Transverse colon (tissue), 4 donors: ENCODE results near the gene RIIAD1. TPM values are rescaled to one million over a fixed set of nuclear protein-coding genes. Genes with fewer than 3 reads are reported as not detected.

Experiments
- DNase-seq: peaks from one replicate; pipeline ENCODE4 v3.0.0-alpha.2; 2019
- H3K27ac ChIP-seq, 4 donors: fragments of 200-600 bp; sonication (generic); 2 replicates each; pipeline ENCODE4 v1.5.1; 2016 to 2018; ENCODE audit warnings: inconsistent platforms in 4 of 4
- H3K27me3 ChIP-seq: fragments of 200-600 bp; sonication (generic); 2 replicates; pipeline ENCODE4 v1.5.1; 2017; ENCODE audit warnings: inconsistent platforms
- H3K36me3 ChIP-seq, 4 donors: fragments of 200-600 bp; sonication (generic); 2 replicates each; pipeline ENCODE4 v1.5.1; 2017 to 2019; ENCODE audit warnings: inconsistent platforms in 4 of 4
- H3K4me1 ChIP-seq, 4 donors: fragments of 200-600 bp; sonication (generic); 2 replicates each; pipeline ENCODE4 v1.5.1; 2017 to 2020; ENCODE audit warnings: inconsistent platforms in 4 of 4
- H3K4me3 ChIP-seq, 4 donors: fragments of 200-600 bp; sonication (generic); 1 replicate in 1 of 4; 2 replicates in 3 of 4; pipeline versions ENCODE4 v1.5.1 to v1.6.1; 2017 to 2019; ENCODE audit warnings: inconsistent platforms in 4 of 4
- H3K9me3 ChIP-seq, 2 donors: fragments of 200-600 bp; sonication (generic); 2 replicates each; pipeline ENCODE4 v1.5.1; 2017 to 2019; ENCODE audit warnings: inconsistent platforms in 2 of 2
- CTCF ChIP-seq, 5 experiments: fragments of 200-600 bp in 3 of 5; fragments of 450-650 bp in 2 of 5; sonication (generic) in 3 of 5; IDR thresholded peaks; 1 replicate in 2 of 5; 2 replicates in 3 of 5; pipeline ENCODE4 v1.5.1; 2016 to 2017; ENCODE audit warnings: antibody characterized with exemption in 5 of 5, inconsistent platforms in 3 of 5, mild to moderate bottlenecking in 2 of 5, moderate library complexity in 1 of 5
- EP300 ChIP-seq: sonication (generic); formaldehyde crosslinking; IDR thresholded peaks from one replicate; pipeline ENCODE4 v1.6.1; 2017; ENCODE audit warnings: antibody characterized with exemption, low read depth
- POLR2A ChIP-seq: fragments of 450-650 bp; IDR thresholded peaks from one replicate; pipeline ENCODE4 v1.6.1; 2016; ENCODE audit warnings: antibody characterized with exemption, mild to moderate bottlenecking, moderate library complexity
- POLR2AphosphoS5 ChIP-seq, 3 donors: sonication (generic); formaldehyde crosslinking; IDR thresholded peaks; one replicate each; pipeline ENCODE4 v1.6.1; 2016; ENCODE audit warnings: antibody characterized with exemption in 3 of 3
- WGBS, 2 donors: methylation state at CpG; one replicate each; pipeline ENCODE4 v1.1.5; 2018; ENCODE audit warnings: low coverage in 1 of 2; 5-methylcytosine and 5-hydroxymethylcytosine counted together
- in situ Hi-C, 4 donors: fragments of 200-750 bp; cut with MboI; loops; one replicate each; pipeline versions ENCODE4 v1.15.0 to v1.15.1; 2017; ENCODE audit warnings: low sequenced_read_pairs in 3 of 4, low pct_ligation_motif_present in 1 of 4, low pct_unique_long_range_greater_than_20kb in 1 of 4
- intact Hi-C: fragments of 100-400 bp; cut with DNase I; formaldehyde crosslinking; loops from one replicate; pipeline ENCODE4 v1.15.1; 2023; ENCODE audit warnings: low total_unique reads
- total RNA-seq, 4 donors: library from RNA; depleted of rRNA; stranded (reverse); fragments of >200 nt; gene quantifications; one replicate each; pipeline ENCODE4 v1.1.0, GENCODE V29; 2016

The RIIAD1 gene
- total RNA-seq, 4 donors from 2014 or later: not detected

GRCh38 chr1:151739590-151740355 lies 18.5 kb downstream of the RIIAD1 start:
- H3K27me3 ChIP-seq: no peaks in the 10 kb centered on the region
- no peaks in the 10 kb centered on the region for H3K36me3 ChIP-seq
- intact Hi-C loops: loop anchor here (5.0 kb wide), 1 partner anchor 207 kb away; no protein-coding TSS in a partner anchor
- in situ Hi-C loops: loop anchor here in 3 of 4 donors (10.0 to 25.0 kb wide), 3 partner anchors 145 to 302 kb away; no protein-coding TSS in a partner anchor
- peaks cover 3 to 5% of the 10 kb centered on the region in 2 donors for H3K9me3 ChIP-seq
- 4 to 39% methylated on average over 3 of the region's 3 CpGs for WGBS, 2 donors
- H3K4me1 ChIP-seq: peaks cover 0 to 5% (median 0%) of the 10 kb centered on the region in 4 donors
- DNase-seq: peak; percentile 50
- TF ChIP-seq POLR2AphosphoS5 (IDR thresholded peaks at IDR 0.05) (no peak), CTCF (IDR thresholded peaks at IDR 0.05) (no peak), POLR2A (no peak), EP300 (no peak)
- H3K4me3 ChIP-seq: no peak overlapping the region
- no peak overlapping the region for H3K27ac ChIP-seq

DNA sequence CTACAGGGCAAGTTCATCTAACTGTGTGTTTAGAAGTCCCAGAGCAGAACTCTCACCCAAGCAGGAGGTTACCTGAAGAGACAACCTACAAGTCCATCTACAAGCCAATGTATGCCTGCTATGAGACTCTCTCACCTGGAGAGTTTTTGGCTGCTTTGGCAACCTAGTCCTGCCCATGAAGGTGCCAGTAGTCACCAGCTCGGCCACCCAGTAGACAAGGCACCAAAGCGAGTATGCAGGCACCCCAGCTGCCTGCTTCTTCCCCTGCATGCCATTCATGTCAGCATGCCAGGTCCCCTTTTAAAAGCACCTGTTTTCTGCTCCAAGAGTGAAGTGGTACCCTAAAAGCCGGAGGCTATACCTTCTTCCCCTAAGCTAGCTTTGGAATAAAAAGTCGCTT lies 20.2 kb downstream of the RIIAD1 start:
- H3K27me3 ChIP-seq: no peaks in the 10 kb centered on the region
- no peaks in the 10 kb centered on the region for H3K36me3 ChIP-seq
- 90% methylated on average over 4 of the region's 4 CpGs; no CpG with 5 or more reads in 1 of the 2 donors for WGBS, 2 donors
- TF ChIP-seq POLR2A: no peak
- no peak for TF ChIP-seq EP300
- no peak for TF ChIP-seq POLR2AphosphoS5 (IDR thresholded peaks at IDR 0.05)
- no peak for TF ChIP-seq CTCF (IDR thresholded peaks at IDR 0.05)
- H3K4me3 ChIP-seq: no peak overlapping the region
- intact Hi-C loops (no loop called here), in situ Hi-C loops (loop anchor here in 2 of 4 donors (25.0 kb wide), 2 partner anchors 154 to 304 kb away; no protein-coding TSS in a partner anchor)
- DNase-seq: no peak
- no peaks in the 10 kb centered on the region for H3K4me1 ChIP-seq
- H3K27ac ChIP-seq: no peak overlapping the region
- peaks cover 3 to 5% of the 10 kb centered on the region in 2 donors for H3K9me3 ChIP-seq

DNA sequence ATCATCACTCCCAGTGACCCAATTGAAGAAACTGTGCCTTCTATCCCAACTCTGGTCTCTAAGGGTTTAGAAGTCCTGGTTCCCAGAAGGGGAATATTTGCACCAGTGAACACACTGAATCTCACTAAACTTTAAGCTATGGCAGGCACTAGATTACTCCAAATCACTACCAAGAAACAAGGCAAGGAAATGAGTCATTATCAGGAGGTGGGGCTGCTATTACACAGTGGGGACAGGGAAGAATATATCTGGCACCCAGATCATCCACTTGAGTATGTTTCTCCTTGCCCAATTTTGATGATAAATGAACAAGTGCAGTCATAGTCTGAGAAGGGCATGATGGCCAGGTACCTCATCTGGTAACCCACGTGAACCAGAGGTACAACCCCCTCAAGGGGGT lies 35.0 kb downstream of the RIIAD1 start:
- in situ Hi-C loops: loop anchor here in 1 of 4 donors (10.0 kb wide), 1 partner anchor 59 kb away; no protein-coding TSS in a partner anchor
- Histone ChIP-seq H3K27me3 (no peaks in the 10 kb centered on the region), H3K4me3 (no peak overlapping the region), H3K4me1 (no peaks in the 10 kb centered on the region), H3K27ac (no peak overlapping the region), H3K36me3 (peaks cover 0 to 13% (median 2%) of the 10 kb centered on the region in 4 donors), H3K9me3 (no peaks in the 10 kb centered on the region)
- 40 to 89% methylated on average over 1 of the region's 1 CpG for WGBS, 2 donors
- TF ChIP-seq CTCF (IDR thresholded peaks at IDR 0.05): no peak
- no peak for TF ChIP-seq POLR2A
- TF ChIP-seq POLR2AphosphoS5 (IDR thresholded peaks at IDR 0.05): no peak
- no peak for TF ChIP-seq EP300
- DNase-seq: no peak
- intact Hi-C loops: no loop called here

DNA sequence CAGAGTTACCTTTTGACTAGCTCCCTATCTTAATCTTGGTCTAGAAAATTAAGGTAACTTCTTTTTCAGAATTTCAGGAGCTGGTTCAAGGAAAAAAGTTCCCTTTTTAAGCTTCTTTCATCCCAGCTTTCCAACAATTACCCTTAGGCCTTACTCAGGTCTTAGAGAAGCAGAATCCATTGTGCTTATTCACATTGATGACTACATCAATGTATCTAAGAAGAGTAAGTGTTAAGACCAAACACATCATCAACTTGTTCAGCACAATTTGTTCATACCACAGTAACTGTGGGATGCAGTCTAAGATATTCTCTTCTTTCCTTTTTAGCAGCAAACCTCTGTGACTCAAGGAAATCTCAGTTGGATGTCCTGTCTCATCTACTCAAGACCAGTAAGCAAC lies 37.9 kb downstream of the RIIAD1 start:
- H3K36me3 ChIP-seq: peaks cover 0 to 13% (median 5%) of the 10 kb centered on the region in 4 donors

More for the DNA sequence above, 37.9 kb downstream of the RIIAD1 start:
- in situ Hi-C loops (loop anchor here in 1 of 4 donors (10.0 kb wide), 1 partner anchor 56 kb away; no protein-coding TSS in a partner anchor), intact Hi-C loops (no loop called here)
- Histone ChIP-seq H3K4me1 (peaks cover 5 to 15% (median 10%) of the 10 kb centered on the region in 4 donors), H3K27ac (no peak overlapping the region), H3K27me3 (no peaks in the 10 kb centered on the region), H3K4me3 (no peak overlapping the region), H3K9me3 (no peaks in the 10 kb centered on the region)
- TF ChIP-seq POLR2A (no peak), POLR2AphosphoS5 (IDR thresholded peaks at IDR 0.05) (no peak), EP300 (no peak), CTCF (IDR thresholded peaks at IDR 0.05) (no peak)
- no peak for DNase-seq
